Hypothalamus (tissue), 51 donors: ENCODE data around the gene CD53.
A peak's percentile ranks its signal among the peaks of the same experiment; 100 is the strongest.
"Not testable (repeated sequence)": the region's sequence is repeated elsewhere in the genome, so short reads cannot be mapped to it uniquely, and the experiment has no call there.

ENCODE experiments used
- DNase-seq, 51 donors: peaks; one replicate each; lab custom pipeline; 2025; lab: John Stamatoyannopoulos, UW

Gene CD53

DNA sequence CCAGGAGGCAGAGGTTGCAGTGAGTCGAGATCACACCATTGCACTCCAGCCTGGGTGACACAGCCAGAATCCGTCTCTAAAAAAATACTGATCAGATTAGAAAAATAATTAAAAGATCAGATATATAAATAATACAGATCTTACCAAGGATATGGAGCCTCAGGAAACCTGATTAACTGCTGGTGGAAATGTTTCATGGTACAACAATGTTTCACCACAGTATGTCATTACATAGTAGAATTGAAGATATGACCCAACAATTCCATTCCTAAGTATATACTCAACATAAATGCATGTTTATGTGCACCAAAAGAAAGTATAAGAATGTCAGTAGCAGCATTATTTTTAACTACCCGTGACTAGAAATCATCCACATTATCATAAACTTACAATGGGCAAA, 41.7 kb downstream of the CD53 start:
- DNase-seq: no peak

DNA sequence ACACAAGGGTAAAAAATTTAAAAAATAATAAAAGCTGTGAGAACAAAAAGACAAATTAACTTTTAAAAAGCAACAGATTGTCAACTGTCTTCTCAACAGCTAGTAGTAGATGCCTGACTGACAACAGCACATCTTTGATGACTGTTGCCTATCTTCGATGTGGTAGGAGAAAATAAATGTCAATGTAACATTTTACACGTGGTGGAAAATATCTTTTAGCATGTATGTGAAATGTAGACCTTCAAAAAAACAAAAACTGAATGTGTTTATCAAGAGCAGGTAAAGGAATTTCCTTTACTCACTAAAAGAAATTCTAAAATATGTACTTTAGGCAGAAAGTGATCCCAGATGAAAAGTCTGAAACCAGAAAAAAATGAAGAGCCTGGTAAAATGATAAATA, 42.9 kb downstream of the CD53 start:
- no peak for DNase-seq

DNA sequence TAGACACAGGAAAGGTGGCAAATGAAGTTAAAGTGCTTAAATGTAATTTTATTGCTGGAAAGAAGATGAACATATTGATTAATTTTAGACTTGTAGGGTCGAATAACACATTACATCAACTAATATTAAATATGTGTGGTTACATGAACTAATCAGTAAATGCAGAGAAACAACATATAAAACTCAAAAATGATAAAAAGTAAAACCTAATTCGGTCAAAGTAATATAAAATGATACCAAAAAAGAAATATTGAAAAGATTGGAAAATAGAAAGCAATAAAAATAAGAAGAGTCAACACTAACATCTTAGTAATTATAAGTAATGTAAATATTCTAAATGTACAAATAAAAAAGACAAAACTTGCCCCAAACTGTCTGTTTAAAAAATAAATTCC, 43.3 kb downstream of the CD53 start:
- DNase-seq: no peak

DNA sequence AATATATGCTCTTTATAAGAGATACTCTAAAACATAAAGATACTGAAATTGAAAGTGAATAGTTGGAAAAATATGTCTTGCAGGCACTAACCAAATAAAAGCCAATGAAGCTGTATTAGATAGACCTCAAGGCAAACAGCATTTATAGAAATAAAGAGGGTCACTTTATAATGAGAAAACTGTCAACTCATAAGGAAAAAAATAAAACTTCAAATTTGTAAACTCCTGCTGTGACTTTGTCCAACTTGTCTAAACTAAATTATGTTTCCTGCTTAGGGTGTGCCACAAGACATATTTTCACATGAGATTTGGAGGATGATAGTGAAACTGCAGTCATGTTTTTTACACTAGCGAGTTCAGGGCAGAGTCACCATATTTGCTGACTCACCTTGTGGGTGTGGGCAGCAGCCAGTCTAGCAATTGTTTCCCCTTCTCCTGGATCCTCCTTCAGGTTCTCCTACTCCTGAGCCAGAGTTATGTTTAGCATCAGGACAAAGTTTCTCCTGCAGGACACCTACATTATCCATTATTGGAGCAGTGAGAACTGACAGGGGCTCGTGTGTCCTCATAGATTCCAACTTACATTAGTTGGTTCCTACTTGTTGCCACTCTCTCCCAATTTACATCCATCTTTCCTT, 43.8 kb downstream of the CD53 start:
- peak in 1 of 51 donors; percentile 1 for DNase-seq

DNA sequence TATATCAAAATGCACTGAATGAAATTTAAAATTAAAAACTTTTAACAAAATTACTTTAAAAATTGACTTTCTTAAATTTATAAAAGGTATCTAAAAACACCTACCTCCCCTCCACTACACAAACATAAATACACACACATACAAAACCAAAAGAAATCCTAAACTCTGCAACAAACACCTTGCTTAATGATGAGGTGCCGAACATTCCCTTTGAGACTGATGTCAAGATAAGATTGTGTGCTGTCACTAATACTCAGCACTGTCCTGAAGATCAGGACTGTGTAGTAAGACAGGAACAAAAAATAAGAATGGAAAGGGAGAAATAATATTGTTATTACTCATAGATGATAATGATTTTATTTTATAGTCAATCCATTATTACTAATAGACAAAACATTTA, 45.1 kb downstream of the CD53 start:
- no peak for DNase-seq

DNA sequence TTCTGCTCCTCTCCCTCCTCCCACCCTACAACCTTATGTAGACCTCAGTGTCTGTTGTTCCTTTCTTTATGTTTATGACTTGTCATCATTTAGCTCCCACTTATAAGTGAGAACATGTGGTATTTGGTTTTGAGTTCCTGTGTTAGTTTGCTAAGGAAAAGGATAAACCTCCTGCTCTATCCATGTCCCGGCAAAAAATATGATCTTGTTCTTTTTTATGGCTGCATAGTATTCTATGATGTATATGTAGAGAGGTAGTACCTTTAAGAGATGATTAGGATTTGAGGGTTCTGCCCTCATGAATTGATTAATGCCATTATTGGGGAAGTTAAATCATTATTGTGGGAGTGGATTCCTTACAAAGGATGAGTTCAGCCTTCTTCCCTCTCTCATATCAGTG, 49.0 kb downstream of the CD53 start:
- DNase-seq: no peak

DNA sequence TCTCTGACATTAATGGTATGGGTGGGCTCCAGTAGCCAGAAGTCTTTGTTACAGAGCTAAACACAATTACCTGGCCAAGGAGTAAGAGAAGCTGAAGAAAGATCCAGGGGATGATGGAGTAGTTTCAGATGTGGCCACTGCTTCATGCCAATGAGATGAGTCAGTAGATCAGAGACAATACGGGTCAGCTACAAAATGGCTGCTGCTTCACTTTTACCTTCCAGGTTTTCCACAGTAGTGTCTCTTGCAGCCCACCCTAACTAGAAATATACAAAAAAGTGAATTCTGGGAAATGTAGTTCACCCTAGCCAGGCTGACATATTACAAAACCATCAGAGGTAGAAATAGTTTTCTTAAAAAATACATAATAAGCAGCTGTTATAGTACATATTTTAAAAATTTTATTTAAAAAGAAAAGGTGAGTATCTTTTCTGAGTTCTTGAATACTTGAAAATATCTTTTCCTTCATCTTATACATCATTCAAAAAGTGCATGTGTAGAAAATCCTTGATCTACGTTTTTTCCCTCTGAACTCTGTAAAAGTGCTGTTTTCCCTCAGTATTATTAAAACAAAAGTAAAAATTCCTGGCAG, 54.6 kb downstream of the CD53 start:
- no peak for DNase-seq

DNA sequence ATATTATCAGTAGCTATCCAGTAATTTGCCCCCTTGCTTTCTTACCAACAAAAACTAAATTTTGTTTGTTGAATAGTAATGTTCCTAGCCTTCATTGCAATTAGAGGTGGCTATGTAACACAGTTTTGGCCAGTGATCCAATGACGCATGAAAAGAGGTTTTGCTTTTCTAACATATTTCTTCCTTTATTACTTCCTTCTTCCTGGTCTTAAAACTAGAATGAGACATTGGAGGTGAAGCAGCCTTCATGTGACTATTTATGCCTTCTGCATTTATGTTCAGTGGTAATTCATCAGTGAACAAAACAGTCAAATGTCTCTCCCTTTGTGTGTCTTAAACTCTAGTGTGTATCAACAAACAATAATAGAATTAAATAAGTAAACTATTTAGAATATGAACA, 55.2 kb downstream of the CD53 start:
- no peak for DNase-seq

DNA sequence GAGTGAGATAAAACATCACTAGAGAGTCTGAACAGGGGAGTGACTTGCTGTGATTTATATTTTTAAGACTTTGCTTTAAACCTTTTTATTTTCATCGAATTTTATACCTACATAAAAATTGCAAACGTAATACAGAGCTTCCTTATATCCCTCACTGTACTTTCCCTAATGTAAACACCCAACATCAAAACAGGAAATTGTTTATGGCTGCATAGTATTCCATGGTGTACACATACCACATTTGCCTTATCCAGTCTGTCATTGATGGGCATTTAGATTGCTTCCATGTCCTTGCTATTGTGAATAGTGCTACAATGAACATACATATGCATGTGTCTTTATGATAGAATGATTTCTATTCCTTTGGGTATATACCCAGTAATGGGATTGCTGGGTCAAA, 56.0 kb downstream of the CD53 start:
- no peak for DNase-seq

DNA sequence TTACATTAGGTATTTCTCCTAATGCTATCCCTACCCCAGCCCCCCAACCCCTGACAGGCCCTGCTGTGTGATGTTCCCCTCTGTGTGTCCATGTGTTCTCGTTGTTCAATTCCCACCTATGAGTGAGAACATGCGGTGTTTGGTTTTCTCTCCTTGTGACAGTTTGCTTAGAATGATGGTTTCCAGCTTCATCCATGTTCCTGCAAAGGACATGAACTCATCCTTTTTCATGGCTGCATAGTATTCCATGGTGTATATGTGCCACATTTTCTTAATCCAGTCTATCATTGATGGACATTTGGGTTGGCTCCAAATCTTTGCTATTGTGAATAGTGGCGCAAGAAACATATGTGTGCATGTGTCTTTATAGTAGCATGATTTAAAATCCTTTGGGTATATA, 58.1 kb downstream of the CD53 start:
- DNase-seq: not testable (repeated sequence)

DNA sequence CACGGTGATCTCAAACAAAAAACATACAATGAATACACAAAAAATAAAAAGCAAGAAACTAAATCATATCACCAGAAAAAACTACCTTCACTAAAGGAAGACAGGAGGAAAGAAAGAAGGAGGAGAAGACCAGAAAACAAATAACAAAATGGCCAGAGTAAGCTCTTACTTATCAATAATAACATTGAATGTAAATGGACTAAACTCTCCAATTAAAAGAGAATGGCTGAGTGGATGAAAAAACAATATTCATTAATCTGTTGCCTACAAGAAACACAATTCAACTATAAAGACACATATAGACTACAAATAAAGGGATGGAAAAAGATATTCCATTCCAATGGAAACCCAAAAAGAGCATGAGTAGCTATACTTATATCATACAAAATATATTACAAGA, 63.6 kb downstream of the CD53 start:
- DNase-seq: no peak

DNA sequence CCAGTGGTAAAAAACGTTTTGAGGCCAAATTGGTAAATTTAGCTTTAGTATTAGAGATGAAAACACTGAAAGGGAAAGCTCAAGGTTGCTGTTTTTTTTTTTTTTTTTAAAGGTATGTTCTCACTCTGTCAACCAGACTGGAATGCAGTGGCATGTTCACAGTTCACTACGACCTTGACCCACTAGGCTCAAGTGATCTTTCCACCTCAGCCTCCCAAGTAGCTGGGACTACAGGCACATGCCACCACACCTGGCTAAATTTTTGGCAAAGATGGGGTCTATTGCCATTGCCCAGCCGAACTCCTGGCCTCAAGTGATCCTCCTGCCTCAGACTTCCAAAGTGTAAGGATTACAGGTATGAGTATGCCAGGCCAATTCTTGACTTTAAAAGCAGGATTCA, 71.9 kb downstream of the CD53 start:
- DNase-seq: no peak

DNA sequence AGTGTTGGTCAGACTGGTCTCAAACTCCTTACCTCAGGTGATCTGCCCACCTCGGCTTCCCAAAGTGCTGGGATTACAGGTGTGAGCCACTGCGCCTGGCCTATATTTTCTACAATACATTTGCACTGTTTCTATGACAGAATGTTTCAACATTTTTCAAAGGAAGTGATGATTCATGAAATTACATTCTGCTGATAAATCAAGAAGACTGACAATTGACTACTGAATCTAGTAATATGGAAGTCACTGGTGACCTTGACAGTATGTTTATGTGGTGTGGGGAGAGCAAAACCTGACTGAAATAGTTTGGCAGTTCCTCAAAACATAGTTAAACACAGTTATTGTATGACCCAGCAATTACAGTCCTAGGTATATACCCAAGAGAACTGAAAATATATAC, 72.7 kb downstream of the CD53 start:
- no peak for DNase-seq

DNA sequence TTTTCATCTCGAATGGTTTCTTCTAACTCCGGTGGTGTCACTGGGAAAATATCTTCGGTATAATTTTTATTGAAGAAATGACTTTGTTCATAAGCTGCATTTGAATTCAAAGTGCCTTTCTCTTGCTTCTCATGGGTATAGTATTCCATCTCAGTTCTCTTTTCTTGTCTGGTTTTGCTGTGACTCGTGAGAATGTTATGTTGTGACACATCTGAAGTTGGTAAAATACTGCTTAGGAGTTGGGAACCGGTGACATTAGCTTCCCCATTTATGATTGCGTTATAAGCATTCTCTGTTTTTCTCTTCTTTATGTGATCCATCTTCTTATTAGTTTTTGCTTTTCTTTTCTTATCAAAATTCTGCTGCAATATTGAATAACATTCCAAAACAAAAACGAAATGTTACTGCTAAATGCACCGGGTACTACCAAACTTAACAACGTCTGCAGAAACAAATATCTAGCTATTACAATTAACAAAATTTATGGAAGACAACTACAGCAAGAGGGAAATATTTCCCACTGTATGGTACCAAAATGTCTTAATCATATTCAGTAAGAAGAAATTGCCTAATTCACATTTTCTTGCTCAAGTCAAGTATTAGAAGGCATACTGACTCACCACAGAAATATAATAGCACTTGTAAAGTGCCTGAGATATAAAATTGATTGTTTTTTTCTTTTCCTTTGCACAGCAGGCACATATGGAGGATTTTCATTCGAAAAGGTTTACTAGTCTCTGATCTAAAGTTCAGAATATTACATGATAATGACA, 75.3 kb downstream of the CD53 start:
- DNase-seq: no peak
